Keratinocyte (primary cell): Measurements from ENCODE around the gene TPM4. TPM values are rescaled to one million over a fixed set of nuclear protein-coding genes. Genes with fewer than 3 reads are reported as not detected.

Source experiments
- DNase-seq: peaks from one replicate; pipeline ENCODE4 v3.0.0-alpha.2; 2011; ENCODE audit warnings: low read depth, missing footprints, low spot score
- FAIRE-seq: peaks from 2 replicates; lab custom pipeline; 2011; peaks lifted over from hg19 to GRCh38; lab: Jason Lieb, UNC
- H2AFZ ChIP-seq: 2 replicates; pipeline ENCODE4 v1.6.0; 2012; ENCODE audit warnings: low read length, control low read depth, inconsistent platforms; ENCODE audit not compliant: control insufficient read depth
- H3K27ac ChIP-seq: 2 replicates; pipeline ENCODE4 v1.5.1; 2011; ENCODE audit warnings: low read length; ENCODE audit not compliant: control insufficient read depth, insufficient read depth
- H3K27me3 ChIP-seq: 3 replicates; pipeline ENCODE4 v1.6.0; 2011; ENCODE audit warnings: low read length; ENCODE audit not compliant: control insufficient read depth, insufficient read depth; ENCODE audit errors: extremely low read depth
- H3K36me3 ChIP-seq, 2 experiments: 2 replicates in 1 of 2; 3 replicates in 1 of 2; pipeline ENCODE4 v1.5.1; 2011; ENCODE audit warnings: low read length in 2 of 2, mild to moderate bottlenecking in 1 of 2; ENCODE audit not compliant: control insufficient read depth in 2 of 2, insufficient read depth in 2 of 2; ENCODE audit errors: extremely low read depth in 1 of 2
- H3K4me1 ChIP-seq: 3 replicates; pipeline ENCODE4 v1.5.1; 2011; ENCODE audit warnings: low read length; ENCODE audit not compliant: control insufficient read depth, insufficient read depth; ENCODE audit errors: extremely low read depth
- H3K4me2 ChIP-seq: 3 replicates; pipeline ENCODE4 v1.6.0; 2011; ENCODE audit warnings: low read depth, low read length; ENCODE audit not compliant: control insufficient read depth, insufficient read depth; ENCODE audit errors: extremely low read depth
- H3K4me3 ChIP-seq, 3 experiments: fragments of 200-600 bp in 1 of 3; sonication (generic) in 1 of 3; 2 replicates in 2 of 3; 3 replicates in 1 of 3; pipeline ENCODE4 v1.5.1; 2011 to 2016; ENCODE audit warnings: low read length in 3 of 3, mild to moderate bottlenecking in 3 of 3, control low read depth in 2 of 3, inconsistent platforms in 1 of 3, low read depth in 1 of 3, mixed read lengths in 1 of 3, mixed run types in 1 of 3, moderate library complexity in 1 of 3; ENCODE audit not compliant: control insufficient read depth in 2 of 3, insufficient read depth in 2 of 3; ENCODE audit errors: extremely low read depth in 1 of 3
- H3K79me2 ChIP-seq: 2 replicates; pipeline ENCODE4 v1.6.0; 2012; ENCODE audit warnings: low read length; ENCODE audit not compliant: control insufficient read depth, insufficient read depth
- H3K9ac ChIP-seq: 3 replicates; pipeline ENCODE4 v1.6.0; 2011; ENCODE audit warnings: low read length; ENCODE audit not compliant: control insufficient read depth, insufficient read depth; ENCODE audit errors: extremely low read depth
- H3K9me1 ChIP-seq: 3 replicates; pipeline ENCODE4 v1.6.0; 2011; ENCODE audit warnings: low read length; ENCODE audit not compliant: control insufficient read depth, insufficient read depth; ENCODE audit errors: extremely low read depth
- H3K9me3 ChIP-seq: 2 replicates; pipeline ENCODE4 v1.5.1; 2012; ENCODE audit warnings: low read depth, low read length; ENCODE audit not compliant: control insufficient read depth
- H4K20me1 ChIP-seq: 3 replicates; pipeline ENCODE4 v1.6.0; 2011; ENCODE audit warnings: low read length; ENCODE audit not compliant: control insufficient read depth, insufficient read depth; ENCODE audit errors: extremely low read depth
- EZH2 ChIP-seq: IDR thresholded peaks from one replicate; pipeline ENCODE4 v1.6.1; 2012; ENCODE audit warnings: inconsistent platforms, mild to moderate bottlenecking, low read length, moderate library complexity
- dilution Hi-C: fragments of 300-500 bp; cut with MboI; formaldehyde crosslinking; loops from one replicate; pipeline ENCODE4 v1.7.0; 2020; ENCODE audit warnings: low sequenced_read_pairs; ENCODE audit not compliant: extremely low pct_ligation_motif_present
- polyA plus RNA-seq, 5 experiments: library from polyadenylated mRNA; depleted of rRNA in 3 of 5; stranded (reverse) in 3 of 5; stranded (forward) in 1 of 5; unstranded in 1 of 5; fragments of >200 nt; gene quantifications; 1 replicate in 1 of 5; 2 replicates in 3 of 5; 3 replicates in 1 of 5; pipeline versions ENCODE4 v1.2.1 to v1.2.3, GENCODE V29; 2011 to 2012; ENCODE audit warnings: missing spikeins in 2 of 5, low read depth in 1 of 5, low replicate concordance in 1 of 5
- TF ChIP-seq, protein P1 (sequence below), 3 experiments: IDR thresholded peaks in 1 of 3; conservative IDR thresholded peaks in 1 of 3; optimal IDR thresholded peaks in 1 of 3; 2 replicates in 2 of 3; 3 replicates in 1 of 3; pipeline versions ENCODE3 to v1.5.1; 2011; ENCODE audit warnings: low read length in 3 of 3, mild to moderate bottlenecking in 3 of 3, moderate library complexity in 2 of 3, control low read depth in 1 of 3, inconsistent platforms in 1 of 3; ENCODE audit not compliant: insufficient read depth in 2 of 3; ENCODE audit errors: extremely low read depth in 1 of 3

TPM4 gene
- polyA plus RNA-seq, 1 donor (not counting 4 experiments of a cell fraction or from before 2014, with no cell fraction given), result 646 TPM

- no peaks in the 10 kb centered on the region for H3K9me3 ChIP-seq
- H4K20me1 ChIP-seq, result no peaks in the 10 kb centered on the region
- dilution Hi-C loops, result no loop called here
- DNase-seq, result no peak
- no peak overlapping the region for H3K27ac ChIP-seq
- TF ChIP-seq, protein P1, sequence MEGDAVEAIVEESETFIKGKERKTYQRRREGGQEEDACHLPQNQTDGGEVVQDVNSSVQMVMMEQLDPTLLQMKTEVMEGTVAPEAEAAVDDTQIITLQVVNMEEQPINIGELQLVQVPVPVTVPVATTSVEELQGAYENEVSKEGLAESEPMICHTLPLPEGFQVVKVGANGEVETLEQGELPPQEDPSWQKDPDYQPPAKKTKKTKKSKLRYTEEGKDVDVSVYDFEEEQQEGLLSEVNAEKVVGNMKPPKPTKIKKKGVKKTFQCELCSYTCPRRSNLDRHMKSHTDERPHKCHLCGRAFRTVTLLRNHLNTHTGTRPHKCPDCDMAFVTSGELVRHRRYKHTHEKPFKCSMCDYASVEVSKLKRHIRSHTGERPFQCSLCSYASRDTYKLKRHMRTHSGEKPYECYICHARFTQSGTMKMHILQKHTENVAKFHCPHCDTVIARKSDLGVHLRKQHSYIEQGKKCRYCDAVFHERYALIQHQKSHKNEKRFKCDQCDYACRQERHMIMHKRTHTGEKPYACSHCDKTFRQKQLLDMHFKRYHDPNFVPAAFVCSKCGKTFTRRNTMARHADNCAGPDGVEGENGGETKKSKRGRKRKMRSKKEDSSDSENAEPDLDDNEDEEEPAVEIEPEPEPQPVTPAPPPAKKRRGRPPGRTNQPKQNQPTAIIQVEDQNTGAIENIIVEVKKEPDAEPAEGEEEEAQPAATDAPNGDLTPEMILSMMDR (optimal IDR thresholded peaks at IDR 0.05 in 1 of 3, IDR thresholded peaks at IDR 0.05 in 1 of 3, conservative IDR thresholded peaks at IDR 0.05 in 1 of 3; ENCODE audit: extremely low read depth in 1 of 3, insufficient read depth in 2 of 3, low read length in 3 of 3), result no peak
- no peak for TF ChIP-seq EZH2
- no peaks in the 10 kb centered on the region for H3K36me3 ChIP-seq
- no peak for FAIRE-seq
- H3K9ac ChIP-seq, result no peak overlapping the region
- peaks cover 5% of the 10 kb centered on the region for H3K4me1 ChIP-seq
- no peaks in the 10 kb centered on the region for H3K79me2 ChIP-seq
- no peaks in the 10 kb centered on the region for H3K27me3 ChIP-seq
- H3K9me1 ChIP-seq, result no peaks in the 10 kb centered on the region
- no peak overlapping the region for H2AFZ ChIP-seq
- no peak overlapping the region for H3K4me2 ChIP-seq
- no peak overlapping the region for H3K4me3 ChIP-seq
These were observed 69.8 kb downstream of the TPM4 start for GRCh38 chr19:16146112-16146511.

- H3K4me2 ChIP-seq, result no peak overlapping the region
- H3K4me1 ChIP-seq, result no peaks in the 10 kb centered on the region
- TF ChIP-seq EZH2, result no peak
- H4K20me1 ChIP-seq, result no peaks in the 10 kb centered on the region
- no peak for FAIRE-seq
- no peaks in the 10 kb centered on the region for H3K9me1 ChIP-seq
- H3K36me3 ChIP-seq, result no peaks in the 10 kb centered on the region
- H3K27me3 ChIP-seq, result no peaks in the 10 kb centered on the region
- H2AFZ ChIP-seq, result no peak overlapping the region
- no peak overlapping the region for H3K9ac ChIP-seq
- DNase-seq, result no peak
- dilution Hi-C loops, result no loop called here
- H3K79me2 ChIP-seq, result no peaks in the 10 kb centered on the region
- H3K4me3 ChIP-seq, result no peak overlapping the region
- H3K9me3 ChIP-seq, result no peaks in the 10 kb centered on the region
- no peak overlapping the region for H3K27ac ChIP-seq
These were observed 72.3 kb downstream of the TPM4 start for GRCh38 chr19:16148443-16149229.

Other genes with a start within 250 kb of the TPM4 start
- gene CYP4F2, start 178.4 kb upstream of the TPM4 start, polyA plus RNA-seq, result 0.06 to 0.15 TPM (median 0.13 TPM) in 3 replicates
- gene CYP4F11, start 142.0 kb upstream of the TPM4 start, polyA plus RNA-seq, result 2.4 to 3.6 TPM (median 3.1 TPM) in 3 replicates
- gene OR10H4, start 127.5 kb upstream of the TPM4 start, polyA plus RNA-seq, result not detected in 3 replicates
- gene RAB8A, start 35.4 kb downstream of the TPM4 start, polyA plus RNA-seq, result 64.4 to 116 TPM (median 95.1 TPM) in 3 replicates
- 0.90 to 1.9 TPM (median 1.1 TPM) in 3 replicates for gene HSH2D, start 67.2 kb downstream of the TPM4 start, polyA plus RNA-seq
- gene CIB3, start 97.0 kb downstream of the TPM4 start, polyA plus RNA-seq, result not detected in 3 replicates
- gene FAM32A, start 108.9 kb downstream of the TPM4 start, polyA plus RNA-seq, result 105 to 114 TPM (median 106 TPM) in 3 replicates
- 27.7 to 44.7 TPM (median 28.7 TPM) in 3 replicates for gene AP1M1, start 121.4 kb downstream of the TPM4 start, polyA plus RNA-seq
- gene KLF2, start 248.3 kb downstream of the TPM4 start, polyA plus RNA-seq, result 0.09 TPM in 1 of 3 replicates, not detected in the others